Prostate gland (tissue), 2 donors: ENCODE data around the gene SLC51A. TPM values are rescaled to one million over a fixed set of nuclear protein-coding genes. Genes with fewer than 3 reads are reported as not detected.

ENCODE experiments used
- DNase-seq: peaks from one replicate; pipeline ENCODE4 v3.0.0-alpha.2; 2019; ENCODE audit warnings: low spot score
- H3K27ac ChIP-seq, 2 donors: fragments of 200-600 bp; sonication (generic); 2 replicates each; pipeline ENCODE4 v1.5.1; 2017 to 2019
- H3K27me3 ChIP-seq: fragments of 200-600 bp; sonication (generic); replicated peaks from 2 replicates; pipeline ENCODE4 v1.5.1; 2019; ENCODE audit not compliant: insufficient read depth
- H3K36me3 ChIP-seq, 2 donors: fragments of 200-600 bp; sonication (generic); 1 replicate in 1 of 2; 2 replicates in 1 of 2; pipeline versions ENCODE4 v1.5.1 to v1.8.1; 2017 to 2019
- H3K4me1 ChIP-seq: fragments of 200-600 bp; sonication (generic); replicated peaks from 2 replicates; pipeline ENCODE4 v1.5.1; 2019
- H3K4me3 ChIP-seq, 2 donors: fragments of 200-600 bp; sonication (generic); 2 replicates each; pipeline ENCODE4 v1.5.1; 2017 to 2019
- H3K9me3 ChIP-seq: fragments of 200-600 bp; sonication (generic); 2 replicates; pipeline ENCODE4 v1.5.1; 2017
- POLR2A ChIP-seq: fragments of 450-650 bp; IDR thresholded peaks from one replicate; pipeline ENCODE4 v1.6.1; 2016; ENCODE audit warnings: antibody characterized with exemption, mild to moderate bottlenecking
- POLR2AphosphoS5 ChIP-seq: sonication (generic); formaldehyde crosslinking; IDR thresholded peaks from one replicate; pipeline ENCODE4 v1.6.1; 2017; ENCODE audit warnings: antibody characterized with exemption
- WGBS: methylation state at CpG from one replicate; pipeline ENCODE4 v1.1.5; 2018; 5-methylcytosine and 5-hydroxymethylcytosine counted together
- intact Hi-C: fragments of 100-400 bp; cut with DNase I; formaldehyde crosslinking; loops from one replicate; pipeline ENCODE4 v1.14.2; 2022
- total RNA-seq, 2 donors: library from RNA; depleted of rRNA; stranded (reverse); fragments of >200 nt; gene quantifications; one replicate each; pipeline ENCODE4 v1.1.0, GENCODE V29; 2016
- TF ChIP-seq, protein P1 (sequence below), 4 experiments: fragments of 200-600 bp in 2 of 4; fragments of 450-650 bp in 2 of 4; sonication (generic) in 2 of 4; IDR thresholded peaks; 1 replicate in 3 of 4; 2 replicates in 1 of 4; pipeline ENCODE4 v1.5.1; 2016 to 2019; ENCODE audit warnings: antibody characterized with exemption in 4 of 4, mild to moderate bottlenecking in 2 of 4, moderate library complexity in 2 of 4

The SLC51A gene
- total RNA-seq, 2 donors from 2014 or later = 0.55 to 32.1 TPM

GRCh38 chr3:196220991-196221390 lies 4.7 kb downstream of the SLC51A start:
- H3K4me1 ChIP-seq = no peaks in the 10 kb centered on the region
- no peaks in the 10 kb centered on the region for H3K36me3 ChIP-seq
- H3K27me3 ChIP-seq = no peaks in the 10 kb centered on the region
- WGBS = 89% methylated on average over 7 of the region's 7 CpGs
- TF ChIP-seq POLR2AphosphoS5 (no peak), POLR2A (no peak)
- TF ChIP-seq, protein P1, sequence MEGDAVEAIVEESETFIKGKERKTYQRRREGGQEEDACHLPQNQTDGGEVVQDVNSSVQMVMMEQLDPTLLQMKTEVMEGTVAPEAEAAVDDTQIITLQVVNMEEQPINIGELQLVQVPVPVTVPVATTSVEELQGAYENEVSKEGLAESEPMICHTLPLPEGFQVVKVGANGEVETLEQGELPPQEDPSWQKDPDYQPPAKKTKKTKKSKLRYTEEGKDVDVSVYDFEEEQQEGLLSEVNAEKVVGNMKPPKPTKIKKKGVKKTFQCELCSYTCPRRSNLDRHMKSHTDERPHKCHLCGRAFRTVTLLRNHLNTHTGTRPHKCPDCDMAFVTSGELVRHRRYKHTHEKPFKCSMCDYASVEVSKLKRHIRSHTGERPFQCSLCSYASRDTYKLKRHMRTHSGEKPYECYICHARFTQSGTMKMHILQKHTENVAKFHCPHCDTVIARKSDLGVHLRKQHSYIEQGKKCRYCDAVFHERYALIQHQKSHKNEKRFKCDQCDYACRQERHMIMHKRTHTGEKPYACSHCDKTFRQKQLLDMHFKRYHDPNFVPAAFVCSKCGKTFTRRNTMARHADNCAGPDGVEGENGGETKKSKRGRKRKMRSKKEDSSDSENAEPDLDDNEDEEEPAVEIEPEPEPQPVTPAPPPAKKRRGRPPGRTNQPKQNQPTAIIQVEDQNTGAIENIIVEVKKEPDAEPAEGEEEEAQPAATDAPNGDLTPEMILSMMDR (IDR thresholded peaks at IDR 0.05) = no peak
- H3K4me3 ChIP-seq = no peak overlapping the region
- no peak overlapping the region for H3K27ac ChIP-seq
- intact Hi-C loops = no loop called here
- H3K9me3 ChIP-seq = no peaks in the 10 kb centered on the region
- DNase-seq = no peak

DNA sequence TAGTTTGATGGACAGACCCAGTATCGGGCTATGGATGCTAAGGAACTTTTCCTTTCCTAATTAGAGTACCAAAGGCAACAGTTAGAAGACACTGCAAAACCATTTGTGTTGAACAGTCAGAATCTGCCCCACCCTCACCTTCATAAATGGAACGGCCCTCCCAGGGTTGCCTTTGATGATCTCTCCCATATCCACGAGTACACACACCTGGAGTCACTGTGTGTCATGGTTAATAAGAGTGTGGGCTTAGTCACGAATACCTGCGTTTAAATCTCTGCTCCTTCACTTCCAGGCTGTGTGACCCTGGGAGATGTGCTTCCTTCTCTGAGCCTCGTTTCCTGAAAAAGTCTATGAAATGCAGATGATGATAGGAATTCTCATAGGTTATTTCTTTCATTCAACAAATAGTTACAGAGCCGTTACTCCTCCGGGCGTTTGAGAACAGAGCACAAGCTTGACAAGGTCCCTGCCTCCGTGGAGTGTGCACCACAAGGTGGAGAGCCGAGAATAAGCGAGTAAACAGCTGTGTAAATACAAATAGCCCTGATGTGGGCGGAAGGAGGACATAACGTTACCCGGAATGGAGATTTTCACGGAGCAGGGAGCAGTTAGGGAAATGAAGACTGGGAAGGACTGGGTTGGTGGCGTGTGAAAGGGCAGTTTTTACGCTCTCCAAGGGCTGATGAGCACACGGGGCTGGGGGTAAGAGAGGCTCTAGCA lies 6.7 kb downstream of the SLC51A start:
- intact Hi-C loops = no loop called here
- H3K27me3 ChIP-seq = no peaks in the 10 kb centered on the region
- no peak for DNase-seq
- H3K4me1 ChIP-seq = no peaks in the 10 kb centered on the region
- H3K36me3 ChIP-seq = no peaks in the 10 kb centered on the region
- no peaks in the 10 kb centered on the region for H3K9me3 ChIP-seq
- no peak overlapping the region for H3K4me3 ChIP-seq
- TF ChIP-seq POLR2A (no peak), POLR2AphosphoS5 (no peak)
- TF ChIP-seq, protein P1 (IDR thresholded peaks at IDR 0.05) = no peak
- H3K27ac ChIP-seq = no peak overlapping the region
- 42% methylated on average over 19 of the region's 19 CpGs for WGBS

- no peak overlapping the region for H3K27ac ChIP-seq
- no peak overlapping the region for H3K4me3 ChIP-seq
Observed at GRCh38 chr3:196225086-196225485, 8.8 kb downstream of the SLC51A start.

DNA sequence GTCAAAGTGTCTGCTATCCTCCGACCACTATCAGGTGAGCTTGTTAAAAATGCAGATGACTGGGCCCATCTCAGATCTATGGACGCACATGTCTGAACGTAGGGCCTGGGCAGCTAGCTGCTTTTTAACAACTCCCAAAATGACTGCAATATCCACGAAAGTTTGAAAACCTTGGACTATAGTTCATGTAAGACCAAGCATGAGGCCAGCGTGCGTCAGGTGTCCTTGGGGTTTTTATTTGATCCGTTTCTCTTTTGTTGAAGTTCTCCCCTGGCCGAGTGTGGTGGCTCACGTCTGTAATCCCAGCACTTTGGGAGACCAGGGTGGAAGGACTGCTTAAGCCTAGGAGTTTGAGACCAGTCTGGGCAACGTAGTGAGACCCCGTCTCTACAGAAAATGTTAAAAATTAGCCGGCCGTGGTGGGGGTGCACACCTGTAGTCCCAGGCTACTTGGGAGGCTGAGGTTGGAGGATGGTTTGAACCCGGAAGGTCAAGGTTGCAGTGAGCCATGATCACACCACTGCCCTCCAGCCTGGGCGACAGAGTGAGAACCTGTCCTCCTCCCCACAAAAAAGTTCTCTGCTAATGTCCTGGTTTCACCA lies 9.5 kb downstream of the SLC51A start:
- no peaks in the 10 kb centered on the region for H3K4me1 ChIP-seq
- H3K36me3 ChIP-seq = no peaks in the 10 kb centered on the region
- intact Hi-C loops = no loop called here
- TF ChIP-seq POLR2A (no peak), POLR2AphosphoS5 (no peak)
- TF ChIP-seq, protein P1 (IDR thresholded peaks at IDR 0.05) = no peak
- no peak overlapping the region for H3K4me3 ChIP-seq
- H3K27ac ChIP-seq = no peak overlapping the region
- 86% methylated on average over 15 of the region's 15 CpGs for WGBS
- no peak for DNase-seq
- no peaks in the 10 kb centered on the region for H3K9me3 ChIP-seq
- H3K27me3 ChIP-seq = no peaks in the 10 kb centered on the region

More at GRCh38 chr3:196225086-196225485, 8.8 kb downstream of the SLC51A start:
- intact Hi-C loops = no loop called here
- Histone ChIP-seq H3K4me1 (no peaks in the 10 kb centered on the region), H3K36me3 (no peaks in the 10 kb centered on the region), H3K27me3 (no peaks in the 10 kb centered on the region), H3K9me3 (no peaks in the 10 kb centered on the region)
- TF ChIP-seq, protein P1 (IDR thresholded peaks at IDR 0.05) = no peak
- TF ChIP-seq POLR2A (no peak), POLR2AphosphoS5 (no peak)
- 95% methylated on average over 10 of the region's 10 CpGs for WGBS
- DNase-seq = no peak

GRCh38 chr3:196227121-196227561 lies 10.8 kb downstream of the SLC51A start:
- no peak for DNase-seq
- 86% methylated on average over 14 of the region's 14 CpGs for WGBS
- intact Hi-C loops = no loop called here
- H3K27me3 ChIP-seq = no peaks in the 10 kb centered on the region
- H3K4me1 ChIP-seq = no peaks in the 10 kb centered on the region
- no peaks in the 10 kb centered on the region for H3K36me3 ChIP-seq
- TF ChIP-seq POLR2AphosphoS5 (no peak), POLR2A (no peak)
- TF ChIP-seq, protein P1 (IDR thresholded peaks at IDR 0.05) = no peak
- H3K4me3 ChIP-seq = no peak overlapping the region
- no peaks in the 10 kb centered on the region for H3K9me3 ChIP-seq
- H3K27ac ChIP-seq = no peak overlapping the region
